Epidermal melanocyte (primary cell): Measurements from ENCODE around the gene PARP9.

ENCODE experiments used
- DNase-seq: peaks from one replicate; pipeline ENCODE4 v3.0.0; 2011; ENCODE audit warnings: low spot score; ENCODE audit not compliant: insufficient read length

The PARP9 gene

DNA sequence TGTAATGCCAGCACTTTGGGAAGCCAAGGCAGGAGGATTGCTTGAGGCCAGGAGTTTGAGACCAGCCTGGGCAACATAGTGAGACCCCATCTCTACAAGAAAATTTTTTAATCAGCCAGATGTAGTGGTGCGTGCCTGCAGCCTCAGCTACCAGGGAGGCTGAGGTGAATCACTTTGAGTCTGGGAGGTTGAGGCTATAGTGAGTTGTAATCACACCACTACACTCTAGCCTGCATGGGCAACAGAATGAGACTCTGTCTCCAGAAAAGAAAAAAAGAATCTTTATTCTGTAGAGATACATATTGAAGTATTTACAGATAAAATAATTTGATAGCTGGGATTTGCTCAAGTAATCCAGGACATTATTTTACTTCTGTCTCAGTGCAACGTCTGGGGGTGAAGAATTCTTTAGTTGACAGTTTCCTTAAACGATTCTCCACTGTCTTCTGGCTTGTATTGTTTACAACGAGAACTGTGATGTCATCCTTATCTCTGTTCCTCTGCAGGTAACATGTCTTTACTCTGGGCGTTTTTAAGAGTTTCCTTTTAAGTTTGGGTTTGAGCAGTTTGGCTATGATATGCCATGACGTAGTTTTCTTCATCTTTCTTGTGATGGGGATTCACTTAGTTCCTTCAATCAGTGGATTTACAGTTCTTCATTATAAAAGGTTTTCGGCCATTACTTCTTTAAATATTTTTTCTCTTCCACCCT, 75.7 kb downstream of the PARP9 start:
- no peak for DNase-seq

DNA sequence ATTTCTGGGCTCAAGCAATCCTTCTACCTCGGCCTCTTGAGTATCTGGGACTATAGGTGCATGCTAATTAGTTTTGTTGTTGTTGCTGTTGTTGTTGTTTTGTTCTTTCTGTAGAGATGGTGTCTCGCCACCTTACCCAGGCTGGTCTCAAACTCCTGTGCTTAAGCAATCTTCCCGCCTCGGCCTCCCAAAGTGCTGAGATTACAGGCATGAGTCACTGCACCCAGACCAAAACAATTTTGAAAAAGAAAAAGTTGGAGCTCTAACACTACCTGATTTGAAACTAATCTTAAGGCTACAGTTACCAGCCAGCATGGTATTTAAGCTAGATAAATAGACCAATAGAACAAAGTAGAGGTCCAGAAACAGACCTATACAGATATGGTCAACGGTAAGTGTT, 79.1 kb downstream of the PARP9 start:
- no peak for DNase-seq

DNA sequence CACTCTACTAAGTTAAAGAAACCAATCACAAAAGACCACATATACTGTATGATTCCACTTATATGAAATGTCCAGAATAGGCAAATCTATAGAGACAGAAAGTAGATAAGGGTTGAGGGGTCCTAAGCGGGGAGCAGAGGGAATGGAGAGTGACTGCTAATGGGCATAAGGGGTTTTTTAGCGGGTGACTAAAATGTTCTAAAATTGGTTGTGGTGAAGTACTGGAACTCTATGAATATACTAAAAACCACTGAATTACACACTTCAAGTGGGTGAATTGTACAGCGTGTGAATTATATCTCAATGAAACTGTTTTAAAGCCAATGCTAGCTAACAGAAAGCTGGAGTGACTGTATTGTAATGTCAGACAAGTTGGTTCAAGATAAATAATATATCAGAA, 82.7 kb downstream of the PARP9 start:
- DNase-seq = no peak
